ENCODE results near the gene DCST2. TPM values are rescaled to one million over a fixed set of nuclear protein-coding genes. Genes with fewer than 3 reads are reported as not detected.

Gene DCST2
- total RNA-seq, 1 experiment from 2014 or later = not detected

- peak; percentile 73 for DNase-seq (ENCODE audit: low read depth)
These were observed 58.0 kb downstream of the DCST2 start for GRCh38 chr1:154975409-154976059.

GRCh38 chr1:154974808-154975408 lies 58.7 kb downstream of the DCST2 start:
- peak; percentile 96 for DNase-seq (ENCODE audit: low read depth)

- DNase-seq (ENCODE audit: low read depth) = peak; percentile 100
These were observed 59.3 kb downstream of the DCST2 start, which contains the start of gene CKS1B for GRCh38 chr1:154974102-154974807. Gene CKS1B, plus strand, starts transcription at chr1:154974681. Its CDS starts 65 bp downstream, at chr1:154974746.

- DNase-seq (ENCODE audit: low read depth) = peak; percentile 100
These were observed 60.1 kb downstream of the DCST2 start for GRCh38 chr1:154973344-154974101.

GRCh38 chr1:154972517-154973343 lies 60.9 kb downstream of the DCST2 start:
- peak; percentile 99 for DNase-seq (ENCODE audit: low read depth)

- DNase-seq (ENCODE audit: low read depth) = no peak
These were observed 61.4 kb downstream of the DCST2 start for GRCh38 chr1:154972213-154972516.

GRCh38 chr1:154971341-154971998 lies 62.1 kb downstream of the DCST2 start:
- peak; percentile 47 for DNase-seq (ENCODE audit: low read depth)

GRCh38 chr1:154970631-154971340 lies 62.8 kb downstream of the DCST2 start, which contains the start of gene SHC1:
Gene SHC1, minus strand, starts transcription at chr1:154970747. Its CDS starts 221 bp downstream, at chr1:154970526.
- peak; percentile 85 for DNase-seq (ENCODE audit: low read depth)

GRCh38 chr1:154969860-154970452 lies 63.6 kb downstream of the DCST2 start:
- no peak for DNase-seq (ENCODE audit: low read depth)

- DNase-seq (ENCODE audit: low read depth) = no peak
These were observed 64.3 kb downstream of the DCST2 start for GRCh38 chr1:154969246-154969645.

GRCh38 chr1:154968731-154969130 lies 64.8 kb downstream of the DCST2 start:
- no peak for DNase-seq (ENCODE audit: low read depth)

Other genes starting within 250 kb of the DCST2 start
- 0.37 TPM in 1 of 2 replicates, not detected in the other for gene KCNN3, start 163.5 kb downstream of the DCST2 start, total RNA-seq (2014; rRNA removed; shearing (Covaris generic))
- gene PMVK, start 97.1 kb downstream of the DCST2 start, total RNA-seq (2014; rRNA removed; shearing (Covaris generic)) = 5.5 and 6.2 TPM in 2 replicates
- gene PBXIP1, start 77.7 kb downstream of the DCST2 start, total RNA-seq (2014; rRNA removed; shearing (Covaris generic)) = 66.7 and 97.9 TPM in 2 replicates
- 27.5 and 41.7 TPM in 2 replicates for gene PYGO2, start 72.0 kb downstream of the DCST2 start, total RNA-seq (2014; rRNA removed; shearing (Covaris generic))
- 64.4 and 84.5 TPM in 2 replicates for gene SHC1, start 63.0 kb downstream of the DCST2 start, total RNA-seq (2014; rRNA removed; shearing (Covaris generic))
- gene CKS1B, start 59.1 kb downstream of the DCST2 start, total RNA-seq (2014; rRNA removed; shearing (Covaris generic)) = 338 TPM in 2 replicates
- gene FLAD1, start 50.4 kb downstream of the DCST2 start, total RNA-seq (2014; rRNA removed; shearing (Covaris generic)) = 32.2 and 44.4 TPM in 2 replicates
- not detected in 2 replicates for gene LENEP, start 40.2 kb downstream of the DCST2 start, total RNA-seq (2014; rRNA removed; shearing (Covaris generic))
- 20.7 and 37.5 TPM in 2 replicates for gene ZBTB7B, start 31.0 kb downstream of the DCST2 start, total RNA-seq (2014; rRNA removed; shearing (Covaris generic))
- gene DCST1, start within 50 bp of the DCST2 start, total RNA-seq (2014; rRNA removed; shearing (Covaris generic)) = not detected in 2 replicates
- 74.5 and 90.0 TPM in 2 replicates for gene ADAM15, start 17.5 kb upstream of the DCST2 start, total RNA-seq (2014; rRNA removed; shearing (Covaris generic))
- 22.8 and 36.2 TPM in 2 replicates for gene EFNA4, start 30.0 kb upstream of the DCST2 start, total RNA-seq (2014; rRNA removed; shearing (Covaris generic))
- gene EFNA3, start 45.1 kb upstream of the DCST2 start, total RNA-seq (2014; rRNA removed; shearing (Covaris generic)) = 0.59 and 2.9 TPM in 2 replicates
- gene EFNA1, start 94.1 kb upstream of the DCST2 start, total RNA-seq (2014; rRNA removed; shearing (Covaris generic)) = 15.1 and 17.9 TPM in 2 replicates
- 55.7 and 62.9 TPM in 2 replicates for gene SLC50A1, start 102.1 kb upstream of the DCST2 start, total RNA-seq (2014; rRNA removed; shearing (Covaris generic))
- gene DPM3, start 106.8 kb upstream of the DCST2 start, total RNA-seq (2014; rRNA removed; shearing (Covaris generic)) = 88.4 and 175 TPM in 2 replicates
- gene KRTCAP2, start 139.5 kb upstream of the DCST2 start, total RNA-seq (2014; rRNA removed; shearing (Covaris generic)) = 209 and 323 TPM in 2 replicates
- gene TRIM46, start 140.1 kb upstream of the DCST2 start, total RNA-seq (2014; rRNA removed; shearing (Covaris generic)) = 1.1 and 3.1 TPM in 2 replicates
- 10.0 and 12.7 TPM in 2 replicates for gene THBS3, start 174.1 kb upstream of the DCST2 start, total RNA-seq (2014; rRNA removed; shearing (Covaris generic))
- gene MTX1, start 174.9 kb upstream of the DCST2 start, total RNA-seq (2014; rRNA removed; shearing (Covaris generic)) = 92.8 and 95.2 TPM in 2 replicates
- gene ENTREP3, start 221.7 kb upstream of the DCST2 start, total RNA-seq (2014; rRNA removed; shearing (Covaris generic)) = 5.9 and 8.1 TPM in 2 replicates
- gene SCAMP3, start 228.6 kb upstream of the DCST2 start, total RNA-seq (2014; rRNA removed; shearing (Covaris generic)) = 125 and 133 TPM in 2 replicates
- gene CLK2, start 239.7 kb upstream of the DCST2 start, total RNA-seq (2014; rRNA removed; shearing (Covaris generic)) = 15.1 and 15.8 TPM in 2 replicates
- 0.66 and 1.7 TPM in 2 replicates for gene HCN3, start 243.7 kb upstream of the DCST2 start, total RNA-seq (2014; rRNA removed; shearing (Covaris generic))